Mesothelial cell of epicardium (in vitro differentiated cells): ENCODE measurements around the gene LYRM4. TPM values are rescaled to one million over a fixed set of nuclear protein-coding genes. Genes with fewer than 3 reads are reported as not detected.

Experiments used
- DNase-seq, 2 experiments: peaks; one replicate each; pipeline ENCODE4 v3.0.0; 2021; ENCODE audit warnings: low spot score in 2 of 2; ENCODE audit not compliant: unreplicated experiment in 2 of 2
- H3K27ac Mint-ChIP-seq: 2 replicates; pipeline ENCODE4 v1.8.0; 2021; ENCODE audit warnings: mixed read lengths
- H3K27me3 Mint-ChIP-seq: 2 replicates; pipeline ENCODE4 v1.8.0; 2021; ENCODE audit warnings: low read depth, mixed read lengths
- H3K36me3 Mint-ChIP-seq: 2 replicates; pipeline ENCODE4 v1.8.0; 2021; ENCODE audit warnings: mixed read lengths
- H3K4me1 Mint-ChIP-seq: 2 replicates; pipeline ENCODE4 v1.8.0; 2021; ENCODE audit warnings: mixed read lengths
- H3K4me3 Mint-ChIP-seq: 2 replicates; pipeline ENCODE4 v1.8.0; 2021; ENCODE audit warnings: mild to moderate bottlenecking, moderate library complexity, mixed read lengths
- H3K9me3 Mint-ChIP-seq: 2 replicates; pipeline ENCODE4 v1.8.0; 2021; ENCODE audit warnings: mixed read lengths
- total RNA-seq: library from RNA; stranded (reverse); gene quantifications from 3 replicates; pipeline ENCODE4 v1.2.1, GENCODE V29; 2021
- TF ChIP-seq, protein P1 (sequence below): fragments of 200-600 bp; sonication (generic); IDR thresholded peaks from one replicate; pipeline ENCODE4 v1.5.0; 2021; ENCODE audit warnings: antibody characterized with exemption; ENCODE audit not compliant: unreplicated experiment

The LYRM4 gene
- total RNA-seq, 1 donor from 2014 or later = 35.5 TPM

DNA sequence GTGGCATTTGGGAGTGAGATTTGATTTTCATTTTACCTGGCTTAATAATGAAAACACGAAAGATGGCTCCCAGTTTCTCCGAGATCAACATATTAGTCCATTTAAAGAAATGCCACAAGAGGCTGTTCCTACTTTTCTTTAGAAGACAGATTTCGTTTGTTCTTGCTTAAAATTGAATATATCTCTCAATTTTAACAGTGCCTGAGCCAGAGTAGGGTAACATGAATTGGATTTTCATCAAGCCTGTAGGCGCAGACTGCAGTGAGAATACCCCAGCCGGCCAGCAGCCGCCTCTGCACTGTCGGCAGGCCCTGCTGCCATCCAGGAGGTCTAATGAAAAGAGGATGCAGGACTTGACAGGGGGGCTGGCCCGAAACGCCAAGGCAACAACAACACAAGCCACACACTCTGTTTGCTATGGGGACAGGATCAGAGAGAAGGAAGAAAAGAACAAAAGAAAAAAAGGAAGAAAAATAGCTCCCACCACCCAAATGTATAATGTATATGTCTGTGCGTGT, 103.1 kb downstream of the LYRM4 start:
- no peaks in the 10 kb centered on the region for H3K36me3 Mint-ChIP-seq
- TF ChIP-seq, protein P1, sequence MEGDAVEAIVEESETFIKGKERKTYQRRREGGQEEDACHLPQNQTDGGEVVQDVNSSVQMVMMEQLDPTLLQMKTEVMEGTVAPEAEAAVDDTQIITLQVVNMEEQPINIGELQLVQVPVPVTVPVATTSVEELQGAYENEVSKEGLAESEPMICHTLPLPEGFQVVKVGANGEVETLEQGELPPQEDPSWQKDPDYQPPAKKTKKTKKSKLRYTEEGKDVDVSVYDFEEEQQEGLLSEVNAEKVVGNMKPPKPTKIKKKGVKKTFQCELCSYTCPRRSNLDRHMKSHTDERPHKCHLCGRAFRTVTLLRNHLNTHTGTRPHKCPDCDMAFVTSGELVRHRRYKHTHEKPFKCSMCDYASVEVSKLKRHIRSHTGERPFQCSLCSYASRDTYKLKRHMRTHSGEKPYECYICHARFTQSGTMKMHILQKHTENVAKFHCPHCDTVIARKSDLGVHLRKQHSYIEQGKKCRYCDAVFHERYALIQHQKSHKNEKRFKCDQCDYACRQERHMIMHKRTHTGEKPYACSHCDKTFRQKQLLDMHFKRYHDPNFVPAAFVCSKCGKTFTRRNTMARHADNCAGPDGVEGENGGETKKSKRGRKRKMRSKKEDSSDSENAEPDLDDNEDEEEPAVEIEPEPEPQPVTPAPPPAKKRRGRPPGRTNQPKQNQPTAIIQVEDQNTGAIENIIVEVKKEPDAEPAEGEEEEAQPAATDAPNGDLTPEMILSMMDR = no peak
- H3K9me3 Mint-ChIP-seq = no peaks in the 10 kb centered on the region
- H3K27me3 Mint-ChIP-seq = no peaks in the 10 kb centered on the region
- DNase-seq = no peak
- H3K4me1 Mint-ChIP-seq = peaks cover 38% of the 10 kb centered on the region
- H3K27ac Mint-ChIP-seq = no peak overlapping the region
- H3K4me3 Mint-ChIP-seq = no peak overlapping the region

DNA sequence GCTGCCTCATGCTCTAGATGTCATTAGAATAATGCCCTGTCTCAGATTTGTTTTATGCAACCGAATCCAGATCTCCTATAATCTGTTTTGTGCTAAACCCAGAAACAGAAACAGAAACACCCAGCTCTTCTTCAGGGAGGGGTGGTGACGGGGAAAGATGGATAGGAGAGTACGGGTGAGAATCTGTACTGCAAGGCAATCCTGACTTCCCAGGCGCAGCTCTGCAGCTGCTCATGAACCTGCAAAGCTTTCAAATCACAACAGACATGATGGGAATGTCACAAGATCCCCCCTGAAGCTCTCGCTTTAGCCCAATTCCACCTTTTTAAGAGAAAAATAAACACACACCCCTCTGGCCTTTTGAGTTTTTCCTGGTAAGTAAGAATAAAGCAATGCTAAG, 104.1 kb downstream of the LYRM4 start:
- DNase-seq = no peak
- no peaks in the 10 kb centered on the region for H3K36me3 Mint-ChIP-seq
- H3K9me3 Mint-ChIP-seq = no peaks in the 10 kb centered on the region
- H3K4me1 Mint-ChIP-seq = peaks cover 47% of the 10 kb centered on the region
- H3K4me3 Mint-ChIP-seq = no peak overlapping the region
- no peaks in the 10 kb centered on the region for H3K27me3 Mint-ChIP-seq
- no peak overlapping the region for H3K27ac Mint-ChIP-seq
- TF ChIP-seq, protein P1 = no peak

DNA sequence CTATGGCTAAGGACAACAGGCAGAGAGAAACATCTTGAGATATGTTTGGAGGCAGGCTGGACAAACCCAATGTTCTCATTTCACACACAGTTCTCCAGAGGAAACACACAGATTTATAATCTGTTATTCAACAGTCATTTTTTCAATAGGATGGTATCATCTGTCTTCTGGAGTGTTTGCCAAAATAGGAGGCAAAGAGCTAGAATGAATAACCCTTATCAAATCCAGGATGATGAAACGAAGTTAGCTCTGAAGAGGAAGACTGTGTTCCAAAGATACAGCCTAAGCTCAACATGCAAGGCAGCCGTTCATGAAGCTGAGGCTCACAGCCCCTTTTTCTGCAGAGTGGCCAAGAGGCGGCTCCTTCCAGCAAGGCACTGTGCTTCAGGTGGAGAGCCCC, 104.8 kb downstream of the LYRM4 start:
- no peaks in the 10 kb centered on the region for H3K27me3 Mint-ChIP-seq
- H3K4me3 Mint-ChIP-seq = no peak overlapping the region
- peaks cover 52% of the 10 kb centered on the region for H3K4me1 Mint-ChIP-seq
- H3K36me3 Mint-ChIP-seq = no peaks in the 10 kb centered on the region
- no peaks in the 10 kb centered on the region for H3K9me3 Mint-ChIP-seq
- no peak for DNase-seq
- no peak overlapping the region for H3K27ac Mint-ChIP-seq
- TF ChIP-seq, protein P1 = no peak

DNA sequence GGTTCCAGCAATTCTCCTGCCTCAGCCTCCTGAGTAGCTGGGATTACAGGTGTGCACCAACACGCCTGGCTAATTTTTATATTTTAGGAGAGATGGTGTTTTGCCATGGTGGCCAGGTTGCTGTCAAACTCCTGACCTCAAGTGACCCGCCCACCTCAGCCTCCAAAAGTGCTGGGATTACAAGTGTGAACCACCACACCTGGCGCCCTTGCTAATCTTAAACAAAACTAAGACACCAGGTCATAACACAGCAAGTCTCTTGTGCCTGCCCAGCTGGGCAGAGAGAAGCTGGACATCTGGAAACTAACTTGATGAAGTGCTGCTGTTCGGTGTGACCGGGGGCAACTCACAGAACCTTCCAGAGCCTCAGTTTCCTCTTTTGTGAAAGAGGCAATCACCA, 107.6 kb downstream of the LYRM4 start:
- Mint-ChIP-seq H3K36me3 (no peaks in the 10 kb centered on the region), H3K4me1 (peaks cover 44% of the 10 kb centered on the region)

DNA sequence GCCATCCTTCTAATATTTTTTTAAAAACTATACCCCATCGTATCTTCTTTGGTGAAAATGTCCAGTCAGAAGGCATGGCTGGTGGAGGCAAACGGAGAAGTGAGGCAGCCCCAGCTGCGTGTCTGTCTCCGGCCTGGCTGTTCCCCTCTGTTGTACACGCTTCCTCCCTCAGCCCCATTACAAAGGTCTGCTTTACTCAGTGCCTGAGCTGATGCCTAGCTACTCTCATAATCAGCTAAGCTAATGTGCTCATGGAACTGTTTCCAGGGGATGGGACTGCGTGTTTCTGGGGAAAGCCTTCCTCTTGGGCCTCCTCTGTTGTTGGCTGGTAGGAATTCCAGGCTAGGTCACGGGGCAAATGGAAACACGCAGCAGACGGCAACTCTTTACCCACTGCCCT, 108.3 kb downstream of the LYRM4 start:
- Mint-ChIP-seq H3K4me3 (no peak overlapping the region), H3K27me3 (no peaks in the 10 kb centered on the region), H3K4me1 (peaks cover 41% of the 10 kb centered on the region), H3K36me3 (no peaks in the 10 kb centered on the region), H3K9me3 (no peaks in the 10 kb centered on the region), H3K27ac (no peak overlapping the region)
- no peak for DNase-seq
- TF ChIP-seq, protein P1 = no peak

More for the DNA sequence above, 107.6 kb downstream of the LYRM4 start:
- no peaks in the 10 kb centered on the region for H3K27me3 Mint-ChIP-seq
- no peak overlapping the region for H3K4me3 Mint-ChIP-seq
- TF ChIP-seq, protein P1 = no peak
- no peak overlapping the region for H3K27ac Mint-ChIP-seq
- no peak for DNase-seq
- no peaks in the 10 kb centered on the region for H3K9me3 Mint-ChIP-seq

DNA sequence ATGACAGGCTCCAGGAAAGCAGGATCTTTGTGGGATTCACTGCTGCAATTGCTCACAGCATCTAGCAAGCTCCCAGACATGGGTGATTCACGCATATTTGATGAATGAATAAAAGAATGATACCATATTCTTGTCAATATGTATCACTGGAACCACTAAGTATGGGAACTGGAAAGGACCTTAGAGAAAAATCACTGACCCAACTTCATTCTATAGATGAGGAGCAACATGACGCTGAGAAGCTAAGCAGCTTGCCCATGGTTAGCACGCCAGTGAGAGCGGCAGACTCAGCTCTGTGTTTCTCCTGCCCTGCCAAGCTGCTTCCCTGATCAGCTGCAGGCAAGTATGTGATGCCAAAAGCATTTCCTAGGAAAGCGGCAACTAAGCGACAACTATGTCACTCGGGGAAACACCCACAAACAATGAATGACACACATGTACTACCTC, 108.8 kb downstream of the LYRM4 start:
- peaks cover 40% of the 10 kb centered on the region for H3K4me1 Mint-ChIP-seq
- TF ChIP-seq, protein P1 = no peak
- no peak overlapping the region for H3K27ac Mint-ChIP-seq
- DNase-seq = no peak
- H3K27me3 Mint-ChIP-seq = no peaks in the 10 kb centered on the region
- no peaks in the 10 kb centered on the region for H3K9me3 Mint-ChIP-seq
- no peak overlapping the region for H3K4me3 Mint-ChIP-seq
- H3K36me3 Mint-ChIP-seq = no peaks in the 10 kb centered on the region
